GM20000 (cell line): Measurements from ENCODE around the gene MIX23.

Experiments
- DNase-seq: peaks from one replicate; pipeline ENCODE4 v3.0.0; 2012; ENCODE audit warnings: low spot score
- CTCF ChIP-seq: IDR thresholded peaks from 2 replicates; pipeline ENCODE4 v1.5.1; 2012; ENCODE audit warnings: mild to moderate bottlenecking, control low read depth; ENCODE audit errors: extremely low read depth, missing control alignments

MIX23 gene

GRCh38 chr3:122351612-122352011 lies 31.4 kb downstream of the MIX23 start:
- TF ChIP-seq CTCF = no peak
- DNase-seq = no peak

- no peak for DNase-seq
- TF ChIP-seq CTCF = no peak
Observed at GRCh38 chr3:122350814-122351418, 32.1 kb downstream of the MIX23 start.

GRCh38 chr3:122349171-122349570 lies 33.9 kb downstream of the MIX23 start:
- no peak for DNase-seq
- TF ChIP-seq CTCF = no peak

GRCh38 chr3:122343654-122344053 lies 39.4 kb downstream of the MIX23 start:
- no peak for TF ChIP-seq CTCF
- DNase-seq = no peak

- no peak for TF ChIP-seq CTCF
- DNase-seq = no peak
Observed at GRCh38 chr3:122342803-122343202, 40.2 kb downstream of the MIX23 start.

- TF ChIP-seq CTCF = no peak
- DNase-seq = no peak
Observed at GRCh38 chr3:122332551-122332950, 50.5 kb downstream of the MIX23 start.

- DNase-seq = no peak
- TF ChIP-seq CTCF = no peak
Observed at GRCh38 chr3:122331886-122332285, 51.1 kb downstream of the MIX23 start.
